GM12874 (cell line): ENCODE results near the gene OMP.

Experiments used
- TF ChIP-seq, protein P1 (sequence below): IDR thresholded peaks from 2 replicates; pipeline ENCODE4 v1.5.1; 2011; ENCODE audit warnings: low read depth, mild to moderate bottlenecking, control low read depth, low read length, moderate library complexity; ENCODE audit not compliant: insufficient read depth

The OMP gene

DNA sequence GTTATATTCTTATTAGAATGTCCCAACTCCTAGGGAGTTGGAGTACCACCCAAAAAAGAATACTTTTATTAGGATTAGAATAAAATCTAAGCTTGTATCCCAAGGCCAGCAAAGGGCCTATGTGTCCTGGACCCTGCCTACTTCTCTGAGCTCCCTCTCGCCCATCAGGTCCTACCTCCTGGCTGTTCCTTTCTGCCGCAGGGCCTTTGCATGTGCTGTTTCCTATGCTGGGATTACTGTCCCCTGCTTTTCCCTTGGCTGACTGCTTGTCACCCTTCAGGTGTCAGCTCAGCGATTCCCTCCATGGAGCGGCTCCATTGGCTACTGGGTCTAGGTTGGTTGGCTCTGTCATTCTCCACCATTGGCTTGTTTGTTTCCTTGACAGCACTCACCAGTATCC, 38.8 kb downstream of the OMP start:
- TF ChIP-seq, protein P1, sequence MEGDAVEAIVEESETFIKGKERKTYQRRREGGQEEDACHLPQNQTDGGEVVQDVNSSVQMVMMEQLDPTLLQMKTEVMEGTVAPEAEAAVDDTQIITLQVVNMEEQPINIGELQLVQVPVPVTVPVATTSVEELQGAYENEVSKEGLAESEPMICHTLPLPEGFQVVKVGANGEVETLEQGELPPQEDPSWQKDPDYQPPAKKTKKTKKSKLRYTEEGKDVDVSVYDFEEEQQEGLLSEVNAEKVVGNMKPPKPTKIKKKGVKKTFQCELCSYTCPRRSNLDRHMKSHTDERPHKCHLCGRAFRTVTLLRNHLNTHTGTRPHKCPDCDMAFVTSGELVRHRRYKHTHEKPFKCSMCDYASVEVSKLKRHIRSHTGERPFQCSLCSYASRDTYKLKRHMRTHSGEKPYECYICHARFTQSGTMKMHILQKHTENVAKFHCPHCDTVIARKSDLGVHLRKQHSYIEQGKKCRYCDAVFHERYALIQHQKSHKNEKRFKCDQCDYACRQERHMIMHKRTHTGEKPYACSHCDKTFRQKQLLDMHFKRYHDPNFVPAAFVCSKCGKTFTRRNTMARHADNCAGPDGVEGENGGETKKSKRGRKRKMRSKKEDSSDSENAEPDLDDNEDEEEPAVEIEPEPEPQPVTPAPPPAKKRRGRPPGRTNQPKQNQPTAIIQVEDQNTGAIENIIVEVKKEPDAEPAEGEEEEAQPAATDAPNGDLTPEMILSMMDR = no peak

DNA sequence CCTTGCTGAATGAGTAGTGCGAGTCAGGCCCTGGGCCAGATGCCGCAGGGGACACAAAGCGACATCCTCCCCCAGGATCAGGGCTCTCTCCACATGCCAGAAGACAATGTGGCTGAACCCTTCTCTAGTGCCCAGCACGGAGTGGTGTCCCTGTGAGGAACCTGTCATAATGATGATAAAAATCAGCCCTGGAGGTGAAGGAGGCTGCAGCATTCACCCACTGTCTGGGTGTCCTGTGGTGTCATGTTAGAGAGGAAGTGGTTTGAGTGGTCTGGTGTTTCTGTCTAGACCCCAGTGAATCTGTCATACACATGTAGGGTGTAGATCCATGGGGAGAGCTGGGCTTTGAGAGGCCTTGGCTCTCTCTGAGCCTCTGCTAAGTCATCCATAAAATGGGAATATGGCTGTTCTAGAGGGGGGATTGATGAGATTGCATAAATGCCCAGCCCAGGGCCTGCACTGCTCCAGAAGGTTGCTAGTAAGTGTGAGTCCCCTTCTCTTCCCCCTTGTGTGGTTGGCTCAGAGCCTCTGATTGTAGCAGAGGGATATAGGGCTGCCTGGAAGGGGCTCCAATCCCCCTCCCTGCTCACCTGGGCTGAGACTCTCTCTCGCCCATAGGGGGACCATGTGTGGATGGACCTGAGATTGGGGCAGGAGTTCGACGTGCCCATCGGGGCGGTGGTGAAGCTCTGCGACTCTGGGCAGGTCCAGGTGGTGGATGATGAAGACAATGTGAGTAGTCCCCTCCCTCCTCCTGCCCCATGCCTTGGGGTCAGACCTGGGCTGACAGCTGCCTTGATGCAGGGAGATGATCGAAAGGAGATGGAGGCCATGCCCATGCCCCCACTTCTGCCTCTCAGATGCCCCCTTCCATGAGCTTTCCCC, 39.7 kb downstream of the OMP start:
- TF ChIP-seq, protein P1 = no peak

DNA sequence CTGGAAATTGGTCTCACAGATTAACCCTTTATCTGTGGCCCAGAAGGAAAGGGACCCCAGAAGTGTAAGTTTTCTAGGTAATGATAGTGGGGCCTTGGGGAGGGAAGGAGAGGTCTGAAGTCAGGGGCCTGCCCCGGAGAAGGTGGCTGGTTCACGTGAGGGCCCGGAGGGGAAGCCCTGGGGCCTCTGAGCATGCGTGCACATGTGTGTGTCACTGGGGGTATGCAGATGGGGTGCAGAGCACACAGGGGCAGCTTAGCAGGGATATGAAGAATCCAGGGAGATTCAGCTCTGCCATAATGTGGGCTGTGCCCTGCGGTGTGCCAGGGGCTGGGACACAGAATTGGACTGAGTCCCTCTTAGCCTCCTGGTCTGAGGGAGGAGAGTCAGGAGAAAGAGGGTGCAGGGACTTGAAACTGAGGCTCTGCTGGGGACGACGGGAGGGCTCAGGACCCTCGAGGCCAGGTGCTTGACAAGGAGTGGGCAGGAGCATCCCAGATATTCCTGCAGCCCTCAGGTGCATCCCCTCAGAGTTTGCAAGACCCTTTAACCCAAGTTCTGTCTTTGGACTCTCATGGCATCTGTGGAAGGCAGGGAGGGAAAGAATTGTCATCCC, 40.9 kb downstream of the OMP start:
- TF ChIP-seq, protein P1 = no peak

DNA sequence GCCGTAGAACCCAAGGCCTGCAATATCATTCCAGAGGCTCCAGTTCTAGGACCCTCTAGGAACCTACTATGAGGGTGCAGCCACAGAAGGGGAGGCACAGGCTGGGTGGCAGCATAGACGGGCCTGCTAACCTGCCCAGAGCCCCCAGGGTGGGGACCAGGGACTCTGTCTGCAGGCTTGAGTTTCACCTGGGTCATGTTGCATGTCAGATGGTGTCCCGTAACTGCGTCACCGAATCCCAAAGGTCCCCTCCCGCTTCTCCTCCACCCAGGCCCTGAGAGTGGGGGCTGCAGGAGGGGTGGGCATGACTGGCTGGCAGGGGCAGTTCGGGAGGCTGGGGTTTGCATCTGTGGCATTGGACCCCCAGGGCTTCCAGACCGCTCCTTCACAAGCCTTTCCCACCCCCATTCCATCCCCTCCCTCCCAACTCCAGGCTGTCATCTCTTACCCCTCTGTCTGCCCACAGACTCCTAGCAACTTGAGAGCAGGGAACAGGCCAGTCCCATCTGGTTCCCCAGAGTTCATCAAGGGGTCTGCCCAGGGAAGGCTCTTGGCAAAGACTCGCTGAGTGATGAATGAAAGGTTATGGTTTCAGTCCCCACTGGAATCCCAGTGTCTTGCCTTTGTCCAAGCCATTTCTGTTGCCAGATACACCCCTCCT, 41.7 kb downstream of the OMP start:
- TF ChIP-seq, protein P1 = no peak

DNA sequence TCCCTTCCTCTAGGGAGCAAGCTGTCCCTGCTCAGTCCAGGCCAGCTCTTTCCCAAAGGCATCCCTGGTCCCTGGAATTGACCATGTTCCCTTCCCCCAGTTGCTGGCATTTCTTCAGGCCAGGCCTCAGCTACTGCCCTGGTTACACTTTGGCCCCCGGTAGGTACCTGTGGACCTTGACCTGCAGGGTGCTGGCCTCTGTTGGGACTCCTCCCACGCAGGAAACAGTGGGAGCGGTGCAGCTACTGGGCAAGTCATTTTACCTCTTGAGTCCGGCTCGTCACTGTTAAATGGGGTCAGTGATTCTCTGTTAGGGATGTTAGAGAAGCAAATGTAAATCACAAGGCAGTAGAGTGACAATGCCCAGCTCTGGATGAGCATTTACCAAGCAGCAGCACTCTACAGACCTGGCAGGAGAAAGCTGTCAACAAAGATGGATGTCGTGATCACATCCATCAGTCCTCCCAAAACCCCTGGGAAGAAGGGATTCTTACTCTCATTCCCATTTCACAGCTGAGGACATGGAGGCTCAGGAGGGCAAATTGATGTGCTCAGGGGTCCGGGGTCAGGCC, 42.3 kb downstream of the OMP start:
- TF ChIP-seq, protein P1 = no peak

DNA sequence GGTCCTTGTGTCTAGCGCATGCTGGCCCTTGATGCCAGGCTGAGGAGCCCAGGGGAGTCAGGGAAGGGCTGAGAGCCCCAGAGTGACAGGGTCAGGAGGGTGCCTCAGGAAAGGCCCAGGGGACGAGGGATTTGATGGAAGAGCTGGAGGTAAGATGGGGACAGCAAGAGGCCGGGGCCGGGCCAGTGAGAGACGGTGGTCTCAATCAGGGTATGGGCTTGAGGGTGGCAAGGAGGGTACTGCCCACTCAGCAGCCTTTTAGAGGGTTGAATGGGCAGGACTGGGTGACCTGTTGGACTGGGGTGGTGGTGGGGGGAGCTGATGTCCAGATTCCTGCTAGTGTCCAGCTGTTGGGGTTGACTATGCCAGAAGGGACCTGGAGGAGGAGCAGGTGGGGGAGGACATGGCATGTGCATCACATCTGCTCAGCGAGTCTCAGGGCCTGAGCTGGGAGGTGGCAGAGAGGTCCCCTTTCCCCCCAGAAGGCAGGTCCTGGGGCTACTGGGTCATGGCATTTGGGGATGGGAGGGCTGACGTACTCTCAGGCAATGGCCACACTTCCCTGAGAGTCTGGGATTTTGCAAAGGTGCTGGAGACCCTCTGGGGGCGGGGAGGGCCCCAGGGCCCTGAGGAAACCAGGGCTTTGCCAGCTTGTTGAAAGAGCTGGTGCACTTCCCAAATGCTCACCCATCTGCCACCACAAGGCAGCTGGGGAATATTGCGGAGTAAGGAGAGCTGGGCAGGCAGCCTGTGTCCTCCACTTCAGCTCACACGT, 43.8 kb downstream of the OMP start:
- TF ChIP-seq, protein P1 = no peak
